K562 (cell line): ENCODE measurements around the gene KRT81. TPM values are rescaled to one million over a fixed set of nuclear protein-coding genes. Genes with fewer than 3 reads are reported as not detected.

Experiments used
- ATAC-seq: fragments of 200-7000 bp; cut with Tn5 transposase; 3 replicates; pipeline ENCODE4 v1.9.1; 2020; ENCODE audit warnings: moderate library complexity
- BruUV-seq: library from RNA; stranded (reverse); fragments of 400-500 nt; replicated peaks from 2 replicates; lab custom pipeline; 2021; lab: Mats Ljungman, UMichigan
- CTCF ChIA-PET: fragments of 300-600 bp; formaldehyde crosslinking; extraction: SDS; loops from one replicate; lab custom pipeline; 2021; ENCODE audit warnings: low intra/inter-chr PET ratio; lab: Yijun Ruan, JAX
- POLR2A ChIA-PET: fragments of 300-600, 350-650 bp; sonication (Branson Sonifier 250); formaldehyde crosslinking; extraction: SDS; loops from one replicate; lab custom pipeline; 2021; ENCODE audit warnings: antibody characterized with exemption, inconsistent platforms; lab: Yijun Ruan, JAX
- DNase-seq, 4 experiments: peaks; one replicate each; pipeline versions ENCODE4 v3.0.0 to v3.0.0-alpha.2; 2011 to 2018; ENCODE audit warnings: low spot score in 3 of 4, mixed read lengths in 3 of 4; ENCODE audit errors: extremely low read depth in 1 of 4
- FAIRE-seq: peaks from 2 replicates; lab custom pipeline; 2011; peaks lifted over from hg19 to GRCh38; lab: Jason Lieb, UNC
- H2AFZ ChIP-seq: 2 replicates; pipeline ENCODE4 v1.6.0; 2011; ENCODE audit warnings: low read depth, low read length, control low read depth, inconsistent platforms
- H3K27ac ChIP-seq: fragments of 200-600 bp; 3 replicates; pipeline ENCODE4 v1.8.0; 2011; ENCODE audit warnings: low read depth, mild to moderate bottlenecking, control low read depth, inconsistent platforms, low read length, moderate library complexity, mixed read lengths; ENCODE audit errors: extremely low read depth
- H3K27me3 ChIP-seq, 2 experiments: fragments of 300-600 bp in 1 of 2; 2 replicates in 1 of 2; 3 replicates in 1 of 2; pipeline versions ENCODE4 v1.6.0 to v1.8.0; 2011; ENCODE audit warnings: inconsistent platforms in 2 of 2, low read length in 2 of 2, mild to moderate bottlenecking in 1 of 2, mixed read lengths in 1 of 2, moderate library complexity in 1 of 2; ENCODE audit not compliant: control insufficient read depth in 2 of 2, insufficient read depth in 2 of 2
- H3K36me3 ChIP-seq: fragments of 300-600 bp; 3 replicates; pipeline ENCODE4 v1.8.0; 2011; ENCODE audit warnings: mild to moderate bottlenecking, low read length, inconsistent platforms; ENCODE audit not compliant: control insufficient read depth, insufficient read depth
- H3K4me1 ChIP-seq, 2 experiments: fragments of 200-600 bp in 1 of 2; replicated peaks in 1 of 2; 2 replicates in 1 of 2; 3 replicates in 1 of 2; pipeline versions ENCODE4 v1.5.1 to v1.8.0; 2011; ENCODE audit warnings: inconsistent platforms in 2 of 2, low read length in 2 of 2, mild to moderate bottlenecking in 1 of 2, mixed read lengths in 1 of 2, moderate library complexity in 1 of 2; ENCODE audit not compliant: control insufficient read depth in 2 of 2, insufficient read depth in 2 of 2
- H3K4me2 ChIP-seq: 2 replicates; pipeline ENCODE4 v1.6.1; 2011; ENCODE audit warnings: low read length, control low read depth, inconsistent platforms, mixed read lengths; ENCODE audit not compliant: insufficient read depth
- H3K4me3 ChIP-seq: fragments of 200-600 bp; sonication (generic), shearing (Covaris generic); 2 replicates; pipeline ENCODE4 v1.5.1; 2016; ENCODE audit warnings: control low read depth, inconsistent platforms
- H3K79me2 ChIP-seq: fragments of 200-600 bp; 3 replicates; pipeline ENCODE4 v1.8.0; 2011; ENCODE audit warnings: low read length, inconsistent platforms; ENCODE audit not compliant: control insufficient read depth, insufficient read depth
- H3K9ac ChIP-seq, 2 experiments: 2 replicates each; pipeline versions ENCODE4 v1.6.0 to v1.6.1; 2011; ENCODE audit warnings: low read depth in 2 of 2, low read length in 2 of 2, control low read depth in 1 of 2, inconsistent platforms in 1 of 2, mild to moderate bottlenecking in 1 of 2, mixed read lengths in 1 of 2; ENCODE audit not compliant: insufficient read depth in 1 of 2
- H3K9me1 ChIP-seq: one replicate; pipeline ENCODE4 v1.6.0; 2011; ENCODE audit warnings: inconsistent platforms, mild to moderate bottlenecking, low read length, moderate library complexity; ENCODE audit not compliant: control insufficient read depth, insufficient read depth
- H3K9me3 ChIP-seq: replicated peaks from 2 replicates; pipeline ENCODE4 v1.5.1; 2011; ENCODE audit warnings: low read depth, low read length, inconsistent platforms; ENCODE audit not compliant: control insufficient read depth, insufficient read depth
- H4K20me1 ChIP-seq: replicated peaks from 2 replicates; pipeline ENCODE4 v1.6.1; 2011; ENCODE audit warnings: low read length, inconsistent platforms, mixed read lengths; ENCODE audit not compliant: control insufficient read depth, insufficient read depth
- BRD4 ChIP-seq: fragments of 200-600 bp; sonication (generic); IDR thresholded peaks from 2 replicates; pipeline ENCODE4 v1.6.1; 2017; ENCODE audit warnings: inconsistent platforms
- CREM ChIP-seq: IDR thresholded peaks from 2 replicates; pipeline ENCODE4 v1.6.1; 2014; ENCODE audit warnings: antibody characterized with exemption, low read depth
- ETV5 ChIP-seq: sonication (generic); formaldehyde crosslinking; IDR thresholded peaks from 2 replicates; pipeline ENCODE4 v1.4.0; 2020; ENCODE audit warnings: low read depth, mild to moderate bottlenecking, missing genetic modification reagents
- EWSR1 ChIP-seq: fragments of 450-650 bp; IDR thresholded peaks from 2 replicates; pipeline ENCODE4 v1.6.1; 2018; ENCODE audit warnings: borderline replicate concordance, mild to moderate bottlenecking, low read depth, moderate library complexity; ENCODE audit not compliant: partially characterized antibody
- FOXJ3 ChIP-seq: sonication (generic); formaldehyde crosslinking; IDR thresholded peaks from 2 replicates; pipeline ENCODE4 v1.4.0; 2020; ENCODE audit warnings: mild to moderate bottlenecking, missing genetic modification reagents
- HNRNPL ChIP-seq: fragments of 200-400 bp; formaldehyde crosslinking; IDR thresholded peaks from 2 replicates; pipeline ENCODE4 v1.6.1; 2017; ENCODE audit warnings: low read depth, mild to moderate bottlenecking, low read length
- MECOM ChIP-seq: fragments of 250-450 bp; sonication (Bioruptor Pico); IDR thresholded peaks from 2 replicates; pipeline ENCODE4 v1.8.0; 2022; ENCODE audit warnings: inconsistent platforms
- NRF1 ChIP-seq, 2 experiments: fragments of 450-650 bp; IDR thresholded peaks in 1 of 2; conservative IDR thresholded peaks in 1 of 2; 2 replicates each; pipeline ENCODE4 v1.6.1; 2014; ENCODE audit warnings: mild to moderate bottlenecking in 2 of 2
- POLR2A ChIP-seq: fragments of 450-650 bp; conservative IDR thresholded peaks from 2 replicates; pipeline ENCODE4 v1.6.1; 2016
- POLR2G ChIP-seq: fragments of 200-400 bp; formaldehyde crosslinking; IDR thresholded peaks from 2 replicates; pipeline ENCODE4 v1.6.1; 2017; ENCODE audit warnings: low read depth, mild to moderate bottlenecking, antibody characterized with exemption, low read length, moderate library complexity
- PTRF ChIP-seq: fragments of 450-650 bp; IDR thresholded peaks from 2 replicates; pipeline ENCODE4 v1.6.1; 2016; ENCODE audit warnings: mild to moderate bottlenecking, missing genetic modification characterization, missing compliant biosample characterization
- RUNX1 ChIP-seq: sonication (generic); IDR thresholded peaks from 2 replicates; pipeline ENCODE4 v1.6.1; 2016; ENCODE audit warnings: antibody characterized with exemption, low read depth
- SMAD3 ChIP-seq: fragments of 450-650 bp; formaldehyde crosslinking; conservative IDR thresholded peaks from 2 replicates; pipeline ENCODE4 v1.4.0; 2020; ENCODE audit warnings: mild to moderate bottlenecking
- ZNF212 ChIP-seq: fragments of 450-650 bp; formaldehyde crosslinking; IDR thresholded peaks from 2 replicates; pipeline ENCODE4 v1.4.0; 2020; ENCODE audit warnings: mild to moderate bottlenecking
- WGBS: fragments of 100-300 bp; shearing (Covaris generic); methylation state at CpG from one replicate; pipeline ENCODE4 v1.1.6; 2016; ENCODE audit warnings: low coverage, mixed read lengths; ENCODE audit not compliant: insufficient coverage; ENCODE audit errors: missing lambda C conversion rate; 5-methylcytosine and 5-hydroxymethylcytosine counted together
- in situ Hi-C: fragments of 300-500 bp; cut with MboI; formaldehyde crosslinking; loops from 4 replicates; pipeline ENCODE4 v1.15.0; 2018; ENCODE audit warnings: inconsistent platforms, mixed read lengths
- intact Hi-C: fragments of 100-400 bp; cut with micrococcal nuclease; formaldehyde crosslinking; loops from 2 replicates; pipeline ENCODE4 v1.14.2; 2022
- polyA plus RNA-seq, 8 experiments: library from polyadenylated mRNA; depleted of rRNA in 4 of 8; stranded (reverse) in 5 of 8; unstranded in 3 of 8; fragments of >200 nt; fragmentation: Nextera tagmentation in 2 of 8; fragmentation: Illumina TruSeq in 1 of 8; extraction: Ambion mirVana in 2 of 8; extraction: Trizol in 1 of 8; gene quantifications; 2 replicates each; pipeline versions ENCODE4 v1.2.1 to v1.2.3, GENCODE V29; 2011 to 2014; ENCODE audit warnings: inconsistent platforms in 1 of 8, missing spikeins in 1 of 8
- total RNA-seq, 7 experiments: library from RNA; depleted of rRNA in 6 of 7; stranded (reverse); fragments of >200 nt in 6 of 7; fragmentation: Illumina TruSeq in 2 of 7; extraction: Trizol in 2 of 7; gene quantifications; 2 replicates each; pipeline versions ENCODE4 v1.2.1 to v1.2.3, GENCODE V29; 2011 to 2021; ENCODE audit warnings: low replicate concordance in 1 of 7
- TF ChIP-seq, protein P1 (sequence below): fragments of 250-450 bp; sonication (Bioruptor Pico); IDR thresholded peaks from 2 replicates; pipeline ENCODE4 v1.5.0; 2021
- TF ChIP-seq, protein P2 (sequence below), 3 experiments: fragments of 200-800 bp in 1 of 3; sonication (Bioruptor generic) in 1 of 3; sonication (generic) in 1 of 3; formaldehyde crosslinking in 1 of 3; IDR thresholded peaks; 2 replicates each; pipeline versions ENCODE4 v1.6.1 to v1.8.0; 2016 to 2022; ENCODE audit warnings: mild to moderate bottlenecking in 2 of 3, missing compliant biosample characterization in 2 of 3, missing genetic modification characterization in 2 of 3, missing genetic modification reagents in 1 of 3

Gene KRT81
- total and polyA plus RNA-seq, 9 of the 15 experiments (the other 6 are each of a cell fraction or from before 2014, with no cell fraction given) = 0.27 TPM; not detected in 8

DNA sequence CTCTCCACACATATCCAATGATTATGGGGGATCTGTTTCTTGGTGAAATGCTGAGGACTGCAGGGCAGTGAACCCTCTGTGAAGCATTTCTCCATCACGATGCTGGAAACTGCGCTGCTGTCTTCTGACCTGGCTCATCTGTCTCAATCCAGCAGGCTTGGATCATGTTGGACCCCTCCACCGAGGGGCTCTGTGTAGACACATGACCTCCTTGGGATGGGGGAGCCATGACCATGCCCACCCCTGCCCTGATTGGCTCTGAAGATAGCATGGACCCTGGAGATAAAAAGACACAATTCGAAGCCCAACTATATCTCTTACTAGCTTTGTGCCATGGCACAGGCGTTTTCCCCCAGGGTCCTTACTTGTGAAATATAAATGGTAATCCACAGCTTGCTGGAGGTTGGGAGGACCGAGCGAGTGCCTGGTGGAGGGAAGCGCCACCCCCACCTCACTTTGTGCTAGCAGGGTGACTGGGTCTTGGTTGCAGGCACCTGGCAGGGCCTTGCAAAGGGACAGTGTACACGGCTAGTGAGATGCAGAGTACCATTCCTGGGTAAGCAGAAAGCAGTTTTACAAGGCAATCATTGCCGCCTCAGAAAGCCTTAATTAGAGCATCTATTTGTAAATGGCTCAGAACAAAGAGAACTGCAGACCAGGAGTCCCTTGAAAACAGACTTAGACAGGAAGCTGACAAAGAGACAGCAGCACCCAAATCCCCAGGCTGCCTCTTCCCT lies 32.2 kb upstream of the KRT81 start (continued):
- TF ChIP-seq, protein P1, sequence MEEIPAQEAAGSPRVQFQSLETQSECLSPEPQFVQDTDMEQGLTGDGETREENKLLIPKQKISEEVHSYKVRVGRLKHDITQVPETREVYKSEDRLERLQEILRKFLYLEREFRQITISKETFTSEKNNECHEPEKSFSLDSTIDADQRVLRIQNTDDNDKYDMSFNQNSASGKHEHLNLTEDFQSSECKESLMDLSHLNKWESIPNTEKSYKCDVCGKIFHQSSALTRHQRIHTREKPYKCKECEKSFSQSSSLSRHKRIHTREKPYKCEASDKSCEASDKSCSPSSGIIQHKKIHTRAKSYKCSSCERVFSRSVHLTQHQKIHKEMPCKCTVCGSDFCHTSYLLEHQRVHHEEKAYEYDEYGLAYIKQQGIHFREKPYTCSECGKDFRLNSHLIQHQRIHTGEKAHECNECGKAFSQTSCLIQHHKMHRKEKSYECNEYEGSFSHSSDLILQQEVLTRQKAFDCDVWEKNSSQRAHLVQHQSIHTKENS (CRISPR knock-in tag) = no peak
- TF ChIP-seq POLR2G (no peak), FOXJ3 (CRISPR knock-in tag) (no peak), SMAD3 (CRISPR knock-in tag) (no peak)

DNA sequence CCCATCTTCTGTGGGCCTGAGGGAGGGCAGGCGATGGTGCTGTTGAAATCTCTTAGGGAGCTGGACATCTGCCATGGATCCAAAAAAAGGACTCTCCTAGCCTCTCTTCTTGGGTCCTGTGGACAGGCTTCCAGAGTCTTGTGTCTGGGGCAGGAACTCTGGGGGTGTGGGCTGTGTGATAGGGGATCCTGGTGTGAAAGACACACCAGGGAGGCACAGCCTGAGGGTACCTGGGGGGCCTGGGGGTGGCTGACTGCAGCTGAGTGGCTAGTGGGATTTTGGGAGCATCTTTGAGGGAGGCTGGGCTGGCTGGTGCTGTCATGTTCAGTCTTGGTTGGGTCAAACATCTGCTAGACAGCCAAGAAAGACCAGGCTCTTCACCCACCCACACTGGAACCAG lies 31.7 kb upstream of the KRT81 start:
- Histone ChIP-seq H2AFZ (no peak overlapping the region), H3K36me3 (no peaks in the 10 kb centered on the region), H3K4me1 (no peaks in the 10 kb centered on the region), H3K27ac (no peak overlapping the region), H3K9me1 (no peaks in the 10 kb centered on the region), H3K9me3 (no peaks in the 10 kb centered on the region), H3K79me2 (no peaks in the 10 kb centered on the region), H4K20me1 (peaks cover 4% of the 10 kb centered on the region; the same call in 1 of the 2 replicates), H3K27me3 (peaks cover 14 to 62% of the 10 kb centered on the region in 2 experiments; a peak in 4 of 5 replicates), H3K9ac (no peak overlapping the region), H3K4me2 (no peak overlapping the region), H3K4me3 (no peak overlapping the region)
- no TSS peak for BruUV-seq
- CTCF ChIA-PET = no interaction called here
- in situ Hi-C loops = no loop called here
- FAIRE-seq = no peak
- POLR2A ChIA-PET = interaction anchor here (0.7 kb wide), 1 partner anchor 1341 kb away, joined by 3 read pairs; no protein-coding TSS in a partner anchor
- no peak for ATAC-seq
- 0% methylated on average over 1 of the region's 1 CpG for WGBS
- intact Hi-C loops = no loop called here
- DNase-seq = no peak
- TF ChIP-seq RUNX1 (no peak), PTRF (no peak), EWSR1 (no peak), MECOM (no peak), BRD4 (no peak), HNRNPL (no peak), NRF1 (conservative IDR thresholded peaks at IDR 0.05 in 1 of 2, IDR thresholded peaks at IDR 0.05 in 1 of 2) (no peak), CREM (no peak), ETV5 (CRISPR knock-in tag) (no peak), ZNF212 (CRISPR knock-in tag) (no peak), POLR2A (no peak)
- TF ChIP-seq, protein P2, sequence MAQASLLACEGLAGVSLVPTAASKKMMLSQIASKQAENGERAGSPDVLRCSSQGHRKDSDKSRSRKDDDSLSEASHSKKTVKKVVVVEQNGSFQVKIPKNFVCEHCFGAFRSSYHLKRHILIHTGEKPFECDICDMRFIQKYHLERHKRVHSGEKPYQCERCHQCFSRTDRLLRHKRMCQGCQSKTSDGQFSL (CRISPR knock-in tag; IDR thresholded peaks at IDR 0.05) = no peak
- TF ChIP-seq, protein P2 (tag; IDR thresholded peaks at IDR 0.05) = no peak
